OCI-LY1 (cell line): Measurements from ENCODE around the gene CDKAL1.

ENCODE experiments used
- H2AFZ ChIP-seq: fragments of 200-600 bp; sonication (generic), shearing (Covaris generic); 2 replicates; pipeline ENCODE4 v1.6.0; 2014; ENCODE audit warnings: antibody characterized with exemption, mild to moderate bottlenecking, low read length
- H3F3A ChIP-seq: fragments of 200-600 bp; sonication (generic), shearing (Covaris generic); 2 replicates; pipeline ENCODE4 v1.6.0; 2014; ENCODE audit warnings: mild to moderate bottlenecking, antibody characterized with exemption, low read length, moderate library complexity; ENCODE audit not compliant: insufficient read depth
- H3K27ac ChIP-seq: fragments of 200-600 bp; sonication (generic); 2 replicates; pipeline ENCODE4 v1.5.1; 2014; ENCODE audit warnings: low read length, mixed run types, mild to moderate bottlenecking, low read depth; ENCODE audit not compliant: poor library complexity, severe bottlenecking
- H3K27me3 ChIP-seq: fragments of 200-600 bp; sonication (generic); 2 replicates; pipeline ENCODE4 v1.6.0; 2014; ENCODE audit warnings: antibody characterized with exemption, mild to moderate bottlenecking, low read length, moderate library complexity; ENCODE audit not compliant: insufficient read depth
- H3K36me3 ChIP-seq: fragments of 200-600 bp; sonication (generic); 2 replicates; pipeline ENCODE4 v1.6.1; 2014; ENCODE audit warnings: mild to moderate bottlenecking, antibody characterized with exemption, low read length, moderate library complexity, mixed read lengths; ENCODE audit not compliant: insufficient read depth
- H3K4me1 ChIP-seq: fragments of 200-600 bp; sonication (generic); 2 replicates; pipeline ENCODE4 v1.5.1; 2014; ENCODE audit warnings: mild to moderate bottlenecking, low read length, moderate library complexity; ENCODE audit not compliant: insufficient read depth, severe bottlenecking
- H3K4me2 ChIP-seq: fragments of 200-600 bp; sonication (generic), shearing (Covaris generic); 2 replicates; pipeline ENCODE4 v1.6.1; 2014; ENCODE audit warnings: low read length
- H3K4me3 ChIP-seq: fragments of 200-600 bp; sonication (generic); 2 replicates; pipeline ENCODE4 v1.5.1; 2014; ENCODE audit warnings: low read length, low read depth, mild to moderate bottlenecking, mixed read lengths; ENCODE audit not compliant: poor library complexity, severe bottlenecking
- H3K79me2 ChIP-seq: fragments of 200-600 bp; shearing (Covaris generic); 2 replicates; pipeline ENCODE4 v1.6.1; 2016; ENCODE audit warnings: mixed run types, low read length, mixed read lengths; ENCODE audit not compliant: insufficient read depth
- H3K9ac ChIP-seq: fragments of 200-600 bp; sonication (generic), shearing (Covaris generic); 2 replicates; pipeline ENCODE4 v1.6.1; 2014; ENCODE audit warnings: mild to moderate bottlenecking, low read length, mixed read lengths
- H3K9me2 ChIP-seq: fragments of 200-600 bp; sonication (generic), shearing (Covaris generic); 2 replicates; pipeline ENCODE4 v1.6.1; 2014; ENCODE audit warnings: low read depth, mild to moderate bottlenecking, low read length, mixed read lengths
- H3K9me3 ChIP-seq: fragments of 200-600 bp; shearing (Covaris generic); 2 replicates; pipeline ENCODE4 v1.6.1; 2014; ENCODE audit warnings: low read length, mixed read lengths
- H4K20me1 ChIP-seq: fragments of 200-600 bp; sonication (generic), shearing (Covaris generic); 2 replicates; pipeline ENCODE4 v1.6.0; 2016; ENCODE audit warnings: mild to moderate bottlenecking, low read length; ENCODE audit not compliant: insufficient read depth
- EZH2 ChIP-seq: fragments of 200-600 bp; sonication (generic), shearing (Covaris generic); IDR thresholded peaks from 2 replicates; pipeline ENCODE4 v1.8.0; 2017; ENCODE audit warnings: borderline replicate concordance, mixed run types, mild to moderate bottlenecking, antibody characterized with exemption, low read length, moderate library complexity, mixed read lengths
- TF ChIP-seq, protein P1 (sequence below): fragments of 200-600 bp; sonication (generic), shearing (Covaris generic); IDR thresholded peaks from 2 replicates; pipeline ENCODE4 v1.5.1; 2017; ENCODE audit warnings: mild to moderate bottlenecking, antibody characterized with exemption, low read length, moderate library complexity, mixed read lengths

The CDKAL1 gene

DNA sequence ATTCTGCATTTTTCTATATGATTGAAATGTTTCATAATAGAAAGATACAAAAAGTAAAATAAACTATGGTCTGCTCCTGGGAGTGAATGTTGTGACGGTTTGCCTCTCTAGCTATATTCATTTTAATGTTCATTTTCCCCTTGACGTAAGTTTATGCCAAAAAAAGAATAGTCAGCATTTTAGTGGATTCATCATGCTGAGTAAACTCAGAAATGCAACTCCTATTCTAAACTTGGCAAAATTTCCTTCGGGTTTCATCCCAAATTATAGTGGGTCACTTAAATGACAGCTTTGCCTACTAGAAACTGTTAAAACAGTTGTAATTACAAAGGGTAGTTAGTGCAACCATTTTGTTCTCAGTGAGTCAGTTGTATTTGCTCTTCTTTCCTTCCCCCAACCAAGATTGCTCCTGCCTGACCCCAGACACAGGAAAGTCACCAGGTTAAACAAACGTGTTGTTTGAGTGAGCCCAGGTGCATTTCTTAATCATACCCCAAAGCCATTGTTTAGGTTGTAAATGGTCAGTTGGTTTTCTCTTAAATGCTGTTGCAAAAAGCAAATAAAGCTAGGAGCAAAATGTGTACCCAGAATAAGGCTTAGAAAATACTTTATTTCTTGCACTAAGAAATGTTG, 577.0 kb downstream of the CDKAL1 start:
- no peaks in the 10 kb centered on the region for H3F3A ChIP-seq
- no peaks in the 10 kb centered on the region for H3K79me2 ChIP-seq
- peaks cover 25% of the 10 kb centered on the region for H3K4me1 ChIP-seq
- H4K20me1 ChIP-seq, result no peaks in the 10 kb centered on the region
- H3K36me3 ChIP-seq, result no peaks in the 10 kb centered on the region
- no peak overlapping the region for H3K4me3 ChIP-seq
- no peak for TF ChIP-seq EZH2
- TF ChIP-seq, protein P1, sequence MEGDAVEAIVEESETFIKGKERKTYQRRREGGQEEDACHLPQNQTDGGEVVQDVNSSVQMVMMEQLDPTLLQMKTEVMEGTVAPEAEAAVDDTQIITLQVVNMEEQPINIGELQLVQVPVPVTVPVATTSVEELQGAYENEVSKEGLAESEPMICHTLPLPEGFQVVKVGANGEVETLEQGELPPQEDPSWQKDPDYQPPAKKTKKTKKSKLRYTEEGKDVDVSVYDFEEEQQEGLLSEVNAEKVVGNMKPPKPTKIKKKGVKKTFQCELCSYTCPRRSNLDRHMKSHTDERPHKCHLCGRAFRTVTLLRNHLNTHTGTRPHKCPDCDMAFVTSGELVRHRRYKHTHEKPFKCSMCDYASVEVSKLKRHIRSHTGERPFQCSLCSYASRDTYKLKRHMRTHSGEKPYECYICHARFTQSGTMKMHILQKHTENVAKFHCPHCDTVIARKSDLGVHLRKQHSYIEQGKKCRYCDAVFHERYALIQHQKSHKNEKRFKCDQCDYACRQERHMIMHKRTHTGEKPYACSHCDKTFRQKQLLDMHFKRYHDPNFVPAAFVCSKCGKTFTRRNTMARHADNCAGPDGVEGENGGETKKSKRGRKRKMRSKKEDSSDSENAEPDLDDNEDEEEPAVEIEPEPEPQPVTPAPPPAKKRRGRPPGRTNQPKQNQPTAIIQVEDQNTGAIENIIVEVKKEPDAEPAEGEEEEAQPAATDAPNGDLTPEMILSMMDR, result no peak
- H3K9me3 ChIP-seq, result no peaks in the 10 kb centered on the region
- H3K9ac ChIP-seq, result no peak overlapping the region
- no peaks in the 10 kb centered on the region for H3K27me3 ChIP-seq
- no peak overlapping the region for H3K27ac ChIP-seq
- H3K4me2 ChIP-seq, result no peak overlapping the region
- no peak overlapping the region for H2AFZ ChIP-seq
- H3K9me2 ChIP-seq, result no peaks in the 10 kb centered on the region

DNA sequence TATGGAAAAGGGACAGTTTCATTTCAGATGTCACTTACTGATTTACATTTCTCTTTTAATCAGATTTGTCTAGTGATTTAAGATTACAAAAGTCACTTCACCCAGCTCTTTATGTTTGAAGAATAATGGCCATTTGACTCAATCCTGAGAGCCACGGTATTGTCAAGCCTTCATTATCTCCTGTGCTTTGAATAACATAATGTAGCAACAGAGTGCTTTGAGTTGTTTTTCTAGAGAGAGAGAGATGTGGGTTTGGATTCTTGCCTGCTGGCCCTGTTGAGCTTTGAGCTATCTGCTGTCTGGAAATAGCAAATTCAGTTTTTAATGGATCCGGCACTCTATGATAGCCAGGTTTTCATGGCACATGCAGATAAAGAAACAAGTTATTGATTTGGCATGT, 580.9 kb downstream of the CDKAL1 start:
- Histone ChIP-seq H3F3A (no peaks in the 10 kb centered on the region), H3K9me3 (no peaks in the 10 kb centered on the region), H3K9me2 (no peaks in the 10 kb centered on the region), H3K27me3 (no peaks in the 10 kb centered on the region), H3K79me2 (no peaks in the 10 kb centered on the region), H4K20me1 (no peaks in the 10 kb centered on the region), H3K27ac (no peak overlapping the region), H3K4me1 (peaks cover 17% of the 10 kb centered on the region), H2AFZ (no peak overlapping the region), H3K4me3 (no peak overlapping the region), H3K36me3 (no peaks in the 10 kb centered on the region), H3K4me2 (no peak overlapping the region), H3K9ac (no peak overlapping the region)
- no peak for TF ChIP-seq EZH2
- TF ChIP-seq, protein P1, result no peak

DNA sequence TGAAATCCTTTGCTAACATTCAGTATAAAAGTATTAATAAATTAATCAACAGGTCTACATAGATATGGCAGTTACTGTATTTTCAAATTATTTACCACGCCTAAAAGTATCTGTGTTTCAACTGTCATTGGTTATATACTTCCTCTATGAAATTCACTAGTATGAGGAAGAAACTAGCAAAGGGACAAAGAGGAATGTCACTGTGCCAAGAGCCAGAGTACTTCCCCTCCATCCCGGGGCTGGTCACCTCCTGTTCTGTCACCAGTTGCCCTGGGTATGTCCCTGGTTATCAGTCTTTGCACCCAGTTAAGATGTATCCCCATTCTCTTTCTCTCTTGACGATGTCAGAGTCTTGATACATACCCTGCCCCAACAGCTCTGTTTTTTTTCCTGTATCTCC, 582.5 kb downstream of the CDKAL1 start:
- H3K79me2 ChIP-seq, result no peaks in the 10 kb centered on the region
- H4K20me1 ChIP-seq, result no peaks in the 10 kb centered on the region
- H3K4me1 ChIP-seq, result peaks cover 7% of the 10 kb centered on the region
- no peak overlapping the region for H3K27ac ChIP-seq
- H3K9me2 ChIP-seq, result no peaks in the 10 kb centered on the region
- no peak overlapping the region for H3K9ac ChIP-seq
- H3K27me3 ChIP-seq, result no peaks in the 10 kb centered on the region
- no peak for TF ChIP-seq EZH2
- TF ChIP-seq, protein P1, result no peak
- no peak overlapping the region for H2AFZ ChIP-seq
- no peaks in the 10 kb centered on the region for H3F3A ChIP-seq
- H3K4me2 ChIP-seq, result no peak overlapping the region
- H3K36me3 ChIP-seq, result no peaks in the 10 kb centered on the region
- H3K9me3 ChIP-seq, result no peaks in the 10 kb centered on the region
- no peak overlapping the region for H3K4me3 ChIP-seq
